SK-N-SH treated with all-trans-retinoic acid at 6 μM for 48 hours (cell line): ENCODE measurements around the gene DACT3.

ENCODE experiments used
- ATAC-seq: fragments of 200-7000 bp; cut with Tn5 transposase; 3 replicates; pipeline ENCODE4 v1.9.1; 2020; ENCODE audit warnings: mild to moderate bottlenecking, moderate library complexity
- ARNTL ChIP-seq: fragments of 450-650 bp; formaldehyde crosslinking; IDR thresholded peaks from 2 replicates; pipeline ENCODE4 v1.5.0; 2020; ENCODE audit warnings: low read depth, mild to moderate bottlenecking, moderate library complexity, borderline replicate concordance
- BACH2 ChIP-seq: fragments of 250-450 bp; sonication (Bioruptor Pico); IDR thresholded peaks from 2 replicates; pipeline ENCODE4 v1.9.0; 2021; ENCODE audit warnings: mild to moderate bottlenecking, borderline replicate concordance
- CSDC2 ChIP-seq: fragments of 250-450 bp; sonication (Bioruptor Pico); IDR thresholded peaks from 2 replicates; pipeline ENCODE4 v1.5.0; 2020; ENCODE audit warnings: mild to moderate bottlenecking, moderate library complexity
- GLIS3 ChIP-seq: fragments of 250-450 bp; sonication (Bioruptor Pico); IDR thresholded peaks from 2 replicates; pipeline ENCODE4 v1.5.0; 2020; ENCODE audit warnings: mild to moderate bottlenecking, moderate library complexity
- ISL1 ChIP-seq: fragments of 250-450 bp; sonication (Bioruptor Pico); IDR thresholded peaks from 2 replicates; pipeline ENCODE4 v2.1.2; 2022; ENCODE audit warnings: mild to moderate bottlenecking, moderate library complexity
- OSR1 ChIP-seq: fragments of 250-450 bp; sonication (Bioruptor Pico); IDR thresholded peaks from 2 replicates; pipeline ENCODE4 v1.8.0; 2022; ENCODE audit warnings: moderate library complexity, mild to moderate bottlenecking, inconsistent platforms
- PATZ1 ChIP-seq: fragments of 250-450 bp; sonication (Bioruptor Pico); IDR thresholded peaks from 2 replicates; pipeline ENCODE4 v1.8.0; 2020; ENCODE audit warnings: mild to moderate bottlenecking, moderate library complexity, borderline replicate concordance
- PPARA ChIP-seq: fragments of 250-450 bp; sonication (Bioruptor Pico); IDR thresholded peaks from 2 replicates; pipeline ENCODE4 v1.5.0; 2020; ENCODE audit warnings: mild to moderate bottlenecking, borderline replicate concordance
- RARB ChIP-seq: fragments of 250-450 bp; sonication (Bioruptor Pico); IDR thresholded peaks from 2 replicates; pipeline ENCODE4 v1.8.0; 2021; ENCODE audit warnings: mild to moderate bottlenecking, moderate library complexity
- SNAI2 ChIP-seq: fragments of 250-450 bp; sonication (Bioruptor Pico); IDR thresholded peaks from 2 replicates; pipeline ENCODE4 v1.5.0; 2020; ENCODE audit warnings: mild to moderate bottlenecking, moderate library complexity
- TCF4 ChIP-seq: fragments of 250-450 bp; sonication (Bioruptor Pico); IDR thresholded peaks from 2 replicates; pipeline ENCODE4 v1.8.0; 2021; ENCODE audit warnings: mild to moderate bottlenecking, moderate library complexity, borderline replicate concordance
- TOX ChIP-seq: fragments of 250-450 bp; sonication (Bioruptor Pico); IDR thresholded peaks from 2 replicates; pipeline ENCODE4 v1.8.0; 2021; ENCODE audit warnings: mild to moderate bottlenecking, moderate library complexity, borderline replicate concordance
- ZC3H10 ChIP-seq: fragments of 250-450 bp; sonication (Bioruptor Pico); IDR thresholded peaks from 2 replicates; pipeline ENCODE4 v1.5.1; 2021; ENCODE audit warnings: mild to moderate bottlenecking, moderate library complexity
- ZFP3 ChIP-seq: fragments of 250-450 bp; sonication (Bioruptor Pico); IDR thresholded peaks from 2 replicates; pipeline ENCODE4 v1.5.0; 2020; ENCODE audit warnings: mild to moderate bottlenecking, moderate library complexity
- ZFP30 ChIP-seq: fragments of 450-650 bp; formaldehyde crosslinking; IDR thresholded peaks from 2 replicates; pipeline ENCODE4 v1.5.0; 2022; ENCODE audit warnings: mild to moderate bottlenecking, moderate library complexity
- ZNF565 ChIP-seq: fragments of 450-650 bp; formaldehyde crosslinking; conservative IDR thresholded peaks from 2 replicates; pipeline ENCODE4 v1.5.0; 2020; ENCODE audit warnings: low read depth, mild to moderate bottlenecking, moderate library complexity
- ZNF70 ChIP-seq: fragments of 450-650 bp; formaldehyde crosslinking; IDR thresholded peaks from 2 replicates; pipeline ENCODE4 v1.5.0; 2020; ENCODE audit warnings: mild to moderate bottlenecking, moderate library complexity
- ZNF8 ChIP-seq: fragments of 450-650 bp; formaldehyde crosslinking; IDR thresholded peaks from 2 replicates; pipeline ENCODE4 v1.5.0; 2020; ENCODE audit warnings: mild to moderate bottlenecking, moderate library complexity
- TF ChIP-seq, protein P1 (sequence below): fragments of 250-450 bp; sonication (Bioruptor Pico); IDR thresholded peaks from 2 replicates; pipeline ENCODE4 v1.5.1; 2020; ENCODE audit warnings: low read depth, mild to moderate bottlenecking, moderate library complexity
- TF ChIP-seq, protein P2 (sequence below): fragments of 250-450 bp; sonication (Bioruptor Pico); IDR thresholded peaks from 2 replicates; pipeline ENCODE4 v1.5.0; 2020; ENCODE audit warnings: mild to moderate bottlenecking, moderate library complexity

DACT3 gene

DNA sequence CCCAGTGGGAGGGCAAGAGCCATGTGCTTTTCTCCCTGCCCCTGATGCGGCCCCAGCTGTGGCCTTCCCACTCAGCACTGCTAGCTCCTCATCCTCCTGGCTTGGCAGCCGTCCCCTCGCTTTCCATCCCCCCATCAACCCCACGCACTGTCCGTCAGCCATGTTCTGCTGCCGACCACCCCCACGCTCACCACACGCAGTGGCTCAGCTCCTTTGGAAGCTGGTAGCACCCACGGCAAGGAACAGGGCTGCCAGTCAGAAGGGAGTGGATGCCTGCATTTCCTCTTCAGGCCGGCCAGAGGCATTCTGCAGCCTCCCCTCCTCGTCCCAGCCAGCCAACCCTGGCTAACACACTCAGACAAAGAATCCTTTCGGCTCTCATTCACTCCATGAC lies 53.5 kb downstream of the DACT3 start (continued):
- TF ChIP-seq SNAI2 (no peak), ZNF565 (CRISPR knock-in tag) (no peak), PPARA (no peak)

- ATAC-seq = no peak
- TF ChIP-seq PATZ1 (CRISPR knock-in tag) (no peak), ZFP30 (CRISPR knock-in tag) (no peak), ZFP3 (no peak), CSDC2 (CRISPR knock-in tag) (no peak)
- TF ChIP-seq, all 23 proteins: peak for 0
Measured at GRCh38 chr19:46606681-46607447, 54.1 kb downstream of the DACT3 start.

- TF ChIP-seq ZFP3 (no peak), TCF4 (CRISPR knock-in tag) (no peak), SNAI2 (no peak), OSR1 (CRISPR knock-in tag) (no peak), ISL1 (no peak), ZC3H10 (CRISPR knock-in tag) (no peak), RARB (no peak), BACH2 (CRISPR knock-in tag) (no peak), TOX (no peak), ARNTL (no peak)
- TF ChIP-seq, all 23 proteins: peak for 0
- ATAC-seq = no peak
Measured at GRCh38 chr19:46606019-46606418, 55.0 kb downstream of the DACT3 start.

GRCh38 chr19:46605356-46605821 lies 55.6 kb downstream of the DACT3 start:
- ATAC-seq = no peak
- TF ChIP-seq TCF4 (CRISPR knock-in tag) (no peak), SNAI2 (no peak), BACH2 (CRISPR knock-in tag) (no peak), TOX (no peak), ISL1 (no peak), CSDC2 (CRISPR knock-in tag) (no peak), ZNF8 (CRISPR knock-in tag) (no peak), PPARA (no peak), ZFP3 (no peak), ZC3H10 (CRISPR knock-in tag) (no peak), ZNF565 (CRISPR knock-in tag) (no peak), GLIS3 (CRISPR knock-in tag) (no peak), RARB (no peak), PATZ1 (CRISPR knock-in tag) (no peak), ZNF70 (CRISPR knock-in tag) (no peak), ARNTL (no peak)
- TF ChIP-seq, protein P1, sequence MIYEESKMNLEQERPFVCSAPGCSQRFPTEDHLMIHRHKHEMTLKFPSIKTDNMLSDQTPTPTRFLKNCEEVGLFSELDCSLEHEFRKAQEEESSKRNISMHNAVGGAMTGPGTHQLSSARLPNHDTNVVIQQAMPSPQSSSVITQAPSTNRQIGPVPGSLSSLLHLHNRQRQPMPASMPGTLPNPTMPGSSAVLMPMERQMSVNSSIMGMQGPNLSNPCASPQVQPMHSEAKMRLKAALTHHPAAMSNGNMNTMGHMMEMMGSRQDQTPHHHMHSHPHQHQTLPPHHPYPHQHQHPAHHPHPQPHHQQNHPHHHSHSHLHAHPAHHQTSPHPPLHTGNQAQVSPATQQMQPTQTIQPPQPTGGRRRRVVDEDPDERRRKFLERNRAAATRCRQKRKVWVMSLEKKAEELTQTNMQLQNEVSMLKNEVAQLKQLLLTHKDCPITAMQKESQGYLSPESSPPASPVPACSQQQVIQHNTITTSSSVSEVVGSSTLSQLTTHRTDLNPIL = no peak
- TF ChIP-seq, protein P2, sequence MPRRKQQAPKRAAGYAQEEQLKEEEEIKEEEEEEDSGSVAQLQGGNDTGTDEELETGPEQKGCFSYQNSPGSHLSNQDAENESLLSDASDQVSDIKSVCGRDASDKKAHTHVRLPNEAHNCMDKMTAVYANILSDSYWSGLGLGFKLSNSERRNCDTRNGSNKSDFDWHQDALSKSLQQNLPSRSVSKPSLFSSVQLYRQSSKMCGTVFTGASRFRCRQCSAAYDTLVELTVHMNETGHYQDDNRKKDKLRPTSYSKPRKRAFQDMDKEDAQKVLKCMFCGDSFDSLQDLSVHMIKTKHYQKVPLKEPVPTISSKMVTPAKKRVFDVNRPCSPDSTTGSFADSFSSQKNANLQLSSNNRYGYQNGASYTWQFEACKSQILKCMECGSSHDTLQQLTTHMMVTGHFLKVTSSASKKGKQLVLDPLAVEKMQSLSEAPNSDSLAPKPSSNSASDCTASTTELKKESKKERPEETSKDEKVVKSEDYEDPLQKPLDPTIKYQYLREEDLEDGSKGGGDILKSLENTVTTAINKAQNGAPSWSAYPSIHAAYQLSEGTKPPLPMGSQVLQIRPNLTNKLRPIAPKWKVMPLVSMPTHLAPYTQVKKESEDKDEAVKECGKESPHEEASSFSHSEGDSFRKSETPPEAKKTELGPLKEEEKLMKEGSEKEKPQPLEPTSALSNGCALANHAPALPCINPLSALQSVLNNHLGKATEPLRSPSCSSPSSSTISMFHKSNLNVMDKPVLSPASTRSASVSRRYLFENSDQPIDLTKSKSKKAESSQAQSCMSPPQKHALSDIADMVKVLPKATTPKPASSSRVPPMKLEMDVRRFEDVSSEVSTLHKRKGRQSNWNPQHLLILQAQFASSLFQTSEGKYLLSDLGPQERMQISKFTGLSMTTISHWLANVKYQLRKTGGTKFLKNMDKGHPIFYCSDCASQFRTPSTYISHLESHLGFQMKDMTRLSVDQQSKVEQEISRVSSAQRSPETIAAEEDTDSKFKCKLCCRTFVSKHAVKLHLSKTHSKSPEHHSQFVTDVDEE (CRISPR knock-in tag) = no peak
